Erythroblast (primary cell): Measurements from ENCODE around the gene IL22RA1.

Experiments
- DNase-seq, 2 experiments: peaks; one replicate each; lab custom pipeline; 2025; lab: John Stamatoyannopoulos, UW
- GATA1 ChIP-seq: IDR thresholded peaks from 2 replicates; pipeline ENCODE4 v1.6.1; 2011; ENCODE audit warnings: low read depth, mild to moderate bottlenecking, control low read depth, low read length, moderate library complexity
- POLR2A ChIP-seq: IDR thresholded peaks from 2 replicates; pipeline ENCODE4 v1.6.1; 2011; ENCODE audit warnings: mild to moderate bottlenecking, low read length

IL22RA1 gene

GRCh38 chr1:24142546-24143534, at the start of gene IL22RA1:
Gene IL22RA1, minus strand, starts transcription at chr1:24143140. Its CDS starts 58 bp downstream, at chr1:24143082.
- TF ChIP-seq GATA1 (no peak), POLR2A (no peak)
- no peak for DNase-seq

GRCh38 chr1:24191860-24192259, 48.9 kb upstream of the IL22RA1 start:
- TF ChIP-seq GATA1 (no peak), POLR2A (no peak)

GRCh38 chr1:24190983-24191461, 48.1 kb upstream of the IL22RA1 start:
- no peak for DNase-seq
- TF ChIP-seq POLR2A = no peak
- no peak for TF ChIP-seq GATA1

More at GRCh38 chr1:24191860-24192259, 48.9 kb upstream of the IL22RA1 start:
- peak in 1 of 2 experiments; percentile 19 for DNase-seq

GRCh38 chr1:24189528-24189927, 46.6 kb upstream of the IL22RA1 start:
- no peak for DNase-seq
- no peak for TF ChIP-seq POLR2A
- no peak for TF ChIP-seq GATA1

GRCh38 chr1:24186993-24187790, 44.3 kb upstream of the IL22RA1 start, which contains the start of gene IFNLR1:
Gene IFNLR1, minus strand, starts transcription at chr1:24187289. Its CDS starts 41 bp downstream, at chr1:24187248.
- DNase-seq = no peak
- TF ChIP-seq POLR2A (no peak), GATA1 (no peak)

- no peak for DNase-seq
- TF ChIP-seq POLR2A (no peak), GATA1 (no peak)
These were observed 43.7 kb upstream of the IL22RA1 start for GRCh38 chr1:24186711-24186992.

GRCh38 chr1:24186031-24186710, 43.2 kb upstream of the IL22RA1 start:
- TF ChIP-seq POLR2A = no peak
- TF ChIP-seq GATA1 = no peak
- no peak for DNase-seq

- DNase-seq = no peak
- TF ChIP-seq POLR2A (no peak), GATA1 (no peak)
These were observed 42.1 kb upstream of the IL22RA1 start for GRCh38 chr1:24185076-24185475.

GRCh38 chr1:24182061-24182460, 39.1 kb upstream of the IL22RA1 start:
- TF ChIP-seq GATA1 (no peak), POLR2A (no peak)
- no peak for DNase-seq

GRCh38 chr1:24181619-24182018, 38.7 kb upstream of the IL22RA1 start:
- DNase-seq = no peak
- TF ChIP-seq GATA1 (no peak), POLR2A (no peak)

GRCh38 chr1:24180676-24181075, 37.7 kb upstream of the IL22RA1 start:
- TF ChIP-seq GATA1 (no peak), POLR2A (no peak)
- DNase-seq = no peak

GRCh38 chr1:24179251-24179840, 36.4 kb upstream of the IL22RA1 start:
- DNase-seq = no peak
- TF ChIP-seq GATA1 = no peak
- no peak for TF ChIP-seq POLR2A

- no peak for DNase-seq
- no peak for TF ChIP-seq GATA1
- no peak for TF ChIP-seq POLR2A
These were observed 35.5 kb upstream of the IL22RA1 start for GRCh38 chr1:24178407-24178806.
